Stimulated activated CD4-positive, alpha-beta T cell treated with anti-CD3 and anti-CD28 coated beads, TNF-alpha, amount 100 ng/mL, for 48 hours (primary cell): Measurements from ENCODE around the gene FYB1.

Experiments
- DNase-seq, 3 donors: peaks; one replicate each; pipeline ENCODE4 v3.0.0-alpha.2; 2020; ENCODE audit warnings: low read depth in 3 of 3

FYB1 gene

GRCh38 chr5:39091940-39092580 lies 127.3 kb downstream of the FYB1 start:
- DNase-seq, result no peak

GRCh38 chr5:39083968-39084367 lies 135.4 kb downstream of the FYB1 start:
- no peak for DNase-seq

- no peak for DNase-seq
These were observed 136.4 kb downstream of the FYB1 start for GRCh38 chr5:39082995-39083394.

GRCh38 chr5:39080597-39081204 lies 138.7 kb downstream of the FYB1 start:
- DNase-seq, result no peak

GRCh38 chr5:39080168-39080567 lies 139.2 kb downstream of the FYB1 start:
- DNase-seq, result no peak

- no peak for DNase-seq
These were observed 140.2 kb downstream of the FYB1 start for GRCh38 chr5:39079147-39079546.

- no peak for DNase-seq
These were observed 142.3 kb downstream of the FYB1 start for GRCh38 chr5:39076757-39077728.

GRCh38 chr5:39076101-39076756 lies 143.1 kb downstream of the FYB1 start:
- no peak for DNase-seq

- peak; percentile 84 to 94 (median 86) for DNase-seq
These were observed 145.1 kb downstream of the FYB1 start, which contains the start of gene RICTOR for GRCh38 chr5:39074017-39074814. Gene RICTOR, minus strand, starts transcription at chr5:39074399. Its CDS starts 22 bp downstream, at chr5:39074377.

- DNase-seq, result no peak
These were observed 145.7 kb downstream of the FYB1 start for GRCh38 chr5:39073767-39074016.

GRCh38 chr5:39072925-39073766 lies 146.2 kb downstream of the FYB1 start:
- peak; percentile 5 to 32 (median 15) for DNase-seq

GRCh38 chr5:39068099-39068498 lies 151.3 kb downstream of the FYB1 start:
- DNase-seq, result no peak

GRCh38 chr5:39064450-39064849 lies 154.9 kb downstream of the FYB1 start:
- DNase-seq, result no peak

GRCh38 chr5:39063037-39063436 lies 156.3 kb downstream of the FYB1 start:
- DNase-seq, result no peak

- no peak for DNase-seq
These were observed 156.8 kb downstream of the FYB1 start for GRCh38 chr5:39062530-39062929.

- DNase-seq, result no peak
These were observed 157.3 kb downstream of the FYB1 start for GRCh38 chr5:39062104-39062503.

- no peak for DNase-seq
These were observed 160.3 kb downstream of the FYB1 start for GRCh38 chr5:39059064-39059463.

GRCh38 chr5:39058178-39058921 lies 161.0 kb downstream of the FYB1 start:
- no peak for DNase-seq

- DNase-seq, result no peak
These were observed 161.6 kb downstream of the FYB1 start for GRCh38 chr5:39057734-39058133.
